ENCODE results near the gene SUGCT.

- no peak for TF ChIP-seq POLR2AphosphoS5 (IDR thresholded peaks at IDR 0.05)
- no peak for TF ChIP-seq POLR2A (IDR thresholded peaks at IDR 0.05; ENCODE audit: low read depth)
- no peak for TF ChIP-seq CTCF (IDR thresholded peaks at IDR 0.05)
- no peak for TF ChIP-seq EP300 (IDR thresholded peaks at IDR 0.05)
Measured at GRCh38 chr7:40739257-40739656, 604.5 kb downstream of the SUGCT start.

Data from esophagus muscularis mucosa (tissue), 4 donors.